Ovary (tissue), 3 donors: ENCODE measurements around the gene POC1A.

Source experiments
- POLR2A ChIP-seq: fragments of 450-650 bp; IDR thresholded peaks from one replicate; pipeline ENCODE4 v1.6.1; 2017; ENCODE audit warnings: antibody characterized with exemption, mild to moderate bottlenecking, moderate library complexity
- TF ChIP-seq, protein P1 (sequence below), 3 donors: fragments of 450-650 bp in 2 of 3; fragments of 200-600 bp in 1 of 3; IDR thresholded peaks; one replicate each; pipeline versions ENCODE4 v1.5.1 to v1.8.0; 2016 to 2022; ENCODE audit warnings: antibody characterized with exemption in 3 of 3, mild to moderate bottlenecking in 1 of 3
- donor health status: DM: no; HTN: no; CAD: no.

DNA sequence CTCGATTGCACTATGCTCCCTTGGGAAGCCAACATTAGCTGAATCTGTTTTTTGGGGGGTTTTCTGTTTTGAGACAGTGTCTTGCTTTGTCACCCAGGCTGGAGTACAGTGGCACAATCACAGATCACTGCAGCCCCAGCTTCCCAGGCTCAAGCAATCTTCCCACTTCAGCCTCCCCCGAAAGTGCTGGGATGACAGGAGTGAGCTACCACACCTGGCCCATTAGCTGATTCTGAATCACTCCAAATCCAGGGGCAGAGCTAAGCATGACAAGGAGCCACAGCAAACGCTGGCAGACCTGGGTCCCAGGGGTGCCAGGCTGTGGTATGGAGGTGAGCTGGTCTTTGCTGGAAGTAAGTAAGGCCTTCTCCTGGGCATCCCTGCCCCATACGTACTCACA lies 18.9 kb downstream of the POC1A start:
- no peak for TF ChIP-seq POLR2A
- TF ChIP-seq, protein P1, sequence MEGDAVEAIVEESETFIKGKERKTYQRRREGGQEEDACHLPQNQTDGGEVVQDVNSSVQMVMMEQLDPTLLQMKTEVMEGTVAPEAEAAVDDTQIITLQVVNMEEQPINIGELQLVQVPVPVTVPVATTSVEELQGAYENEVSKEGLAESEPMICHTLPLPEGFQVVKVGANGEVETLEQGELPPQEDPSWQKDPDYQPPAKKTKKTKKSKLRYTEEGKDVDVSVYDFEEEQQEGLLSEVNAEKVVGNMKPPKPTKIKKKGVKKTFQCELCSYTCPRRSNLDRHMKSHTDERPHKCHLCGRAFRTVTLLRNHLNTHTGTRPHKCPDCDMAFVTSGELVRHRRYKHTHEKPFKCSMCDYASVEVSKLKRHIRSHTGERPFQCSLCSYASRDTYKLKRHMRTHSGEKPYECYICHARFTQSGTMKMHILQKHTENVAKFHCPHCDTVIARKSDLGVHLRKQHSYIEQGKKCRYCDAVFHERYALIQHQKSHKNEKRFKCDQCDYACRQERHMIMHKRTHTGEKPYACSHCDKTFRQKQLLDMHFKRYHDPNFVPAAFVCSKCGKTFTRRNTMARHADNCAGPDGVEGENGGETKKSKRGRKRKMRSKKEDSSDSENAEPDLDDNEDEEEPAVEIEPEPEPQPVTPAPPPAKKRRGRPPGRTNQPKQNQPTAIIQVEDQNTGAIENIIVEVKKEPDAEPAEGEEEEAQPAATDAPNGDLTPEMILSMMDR (IDR thresholded peaks at IDR 0.05) = no peak
